GM19023 (cell line): ENCODE results near the gene ARHGEF35.
"Not testable (repeated sequence)": the region's sequence is repeated elsewhere in the genome, so short reads cannot be mapped to it uniquely, and the experiment has no call there.

Source experiments
- ATAC-seq: cut with Tn5 transposase; IDR thresholded peaks from one replicate; pipeline ENCODE4 v1.9.1; 2021; ENCODE audit warnings: mild to moderate bottlenecking, moderate library complexity; ENCODE audit not compliant: unreplicated experiment

ARHGEF35 gene

DNA sequence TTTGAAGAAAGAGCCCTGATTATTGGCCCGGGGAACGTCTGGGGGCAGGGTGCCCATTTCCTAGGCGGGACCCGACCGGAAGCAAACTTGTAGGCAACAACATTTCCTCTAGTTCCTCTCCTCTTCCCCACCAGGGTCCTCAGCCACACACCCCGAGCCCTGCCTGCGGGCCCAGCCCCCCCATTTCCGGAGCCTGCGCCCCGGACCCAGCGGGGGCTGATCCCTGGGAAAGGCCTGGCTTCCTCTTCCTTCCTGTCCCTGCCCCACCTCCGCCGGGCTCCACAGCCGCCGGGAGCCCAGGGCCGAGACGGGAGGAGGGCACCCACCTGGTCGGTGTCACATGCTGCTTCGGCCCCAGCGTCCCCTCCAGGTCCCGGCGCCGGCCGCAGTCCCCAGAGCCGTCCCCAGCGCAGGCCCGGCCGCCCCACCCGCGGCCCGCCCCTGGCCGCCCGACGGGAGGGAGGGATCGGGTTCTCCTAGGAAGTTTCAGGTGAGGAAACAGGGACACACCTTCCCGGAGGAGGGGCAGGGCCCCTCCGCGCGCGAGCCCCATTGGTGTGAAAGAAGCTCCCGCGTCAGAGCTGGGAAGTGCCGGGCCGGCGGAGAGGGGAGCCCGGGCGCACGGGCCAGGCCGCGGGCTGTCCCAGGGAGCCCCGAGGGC, at the start of gene ARHGEF35:
Gene ARHGEF35, minus strand, starts transcription at position 622 of the 661 bp plus-strand sequence. CDS start 7,450 bp downstream, outside the sequence.
- ATAC-seq = peak; percentile 69

DNA sequence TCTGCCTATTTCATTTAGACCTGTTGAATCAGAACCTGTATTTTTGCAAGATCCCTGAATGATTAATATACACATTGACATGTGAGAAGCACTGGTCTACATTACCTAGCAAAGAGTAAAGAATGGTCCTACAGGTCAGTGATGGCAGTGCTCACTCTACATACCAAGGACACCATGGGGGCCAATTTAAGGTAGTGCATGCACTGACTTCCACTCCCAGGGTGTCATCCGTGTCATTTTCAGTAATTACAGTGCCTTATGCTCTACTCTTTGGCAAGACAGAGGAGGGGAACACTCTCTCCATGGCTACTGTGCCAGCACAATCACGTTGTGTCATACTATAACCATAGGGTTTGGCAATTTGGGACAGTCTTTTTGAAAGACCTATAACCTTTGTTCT, 49.7 kb upstream of the ARHGEF35 start:
- ATAC-seq = not testable (repeated sequence)

DNA sequence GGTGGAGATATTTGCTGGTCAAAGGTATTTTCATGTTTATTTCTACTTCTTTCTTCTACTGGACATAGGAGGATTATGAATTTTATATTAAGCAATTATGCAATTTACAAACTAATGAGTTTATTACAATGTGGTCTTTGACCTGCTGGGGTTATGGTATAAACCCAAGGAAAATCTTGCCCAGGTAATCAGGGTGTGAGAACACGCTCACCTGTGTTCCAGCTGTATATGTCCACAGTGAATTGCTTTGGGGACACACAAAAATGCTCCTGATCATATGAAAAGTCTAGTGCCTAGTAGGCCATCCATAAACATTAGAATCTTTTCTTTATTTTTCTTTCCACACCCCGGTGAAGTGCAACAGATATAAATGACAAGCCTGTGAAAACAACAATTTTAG, 43.7 kb upstream of the ARHGEF35 start, which contains the start of gene OR2A42:
Gene OR2A42, minus strand, starts transcription at position 241 of the 400 bp plus-strand sequence. CDS start 6,762 bp downstream, outside the sequence.
- ATAC-seq = not testable (repeated sequence)

DNA sequence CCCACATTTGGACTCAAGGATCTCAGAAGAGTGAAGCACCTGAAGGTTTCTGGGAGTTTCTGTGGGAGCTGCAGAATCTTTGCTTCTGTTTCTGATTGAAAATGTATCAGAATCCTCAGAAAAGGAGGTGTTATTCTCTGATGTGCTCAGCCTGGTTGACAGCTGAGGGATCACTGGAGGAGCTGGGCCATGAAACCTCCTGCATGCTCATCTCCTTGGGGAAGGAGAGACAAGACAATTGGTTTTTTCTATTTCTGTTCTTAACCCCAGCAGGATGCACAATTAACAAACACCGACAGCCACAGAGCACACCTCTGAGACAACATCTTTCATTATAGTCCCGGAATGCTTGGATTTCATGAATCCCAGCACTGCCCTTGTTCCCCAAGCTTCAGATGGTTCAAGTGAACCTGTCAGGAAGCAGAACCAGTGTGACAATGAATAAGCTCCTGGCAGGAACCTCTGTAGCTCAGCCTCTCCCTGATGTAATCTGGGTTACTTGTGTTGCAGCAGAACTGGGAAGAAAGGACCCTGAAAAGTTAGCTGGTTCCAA, 43.0 kb upstream of the ARHGEF35 start:
- not testable (repeated sequence) for ATAC-seq

DNA sequence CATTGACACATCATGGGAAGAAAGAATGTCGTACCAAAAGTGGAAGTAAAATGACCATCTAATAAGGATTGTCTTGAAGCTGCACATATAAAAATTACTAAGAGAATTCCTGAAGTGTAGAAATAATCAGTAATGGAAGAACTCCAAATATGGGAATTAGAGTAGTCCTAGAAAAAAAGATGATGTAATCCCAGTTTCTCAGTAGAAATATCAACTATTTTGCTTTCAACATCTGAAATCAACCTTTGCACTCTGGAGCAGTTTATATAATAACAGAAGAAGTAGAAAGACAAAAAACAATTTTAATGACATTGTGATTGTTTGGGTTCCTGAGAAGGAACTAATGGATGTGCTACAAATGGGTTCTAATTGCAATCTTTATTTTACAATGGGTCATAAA, 37.4 kb upstream of the ARHGEF35 start:
- not testable (repeated sequence) for ATAC-seq

DNA sequence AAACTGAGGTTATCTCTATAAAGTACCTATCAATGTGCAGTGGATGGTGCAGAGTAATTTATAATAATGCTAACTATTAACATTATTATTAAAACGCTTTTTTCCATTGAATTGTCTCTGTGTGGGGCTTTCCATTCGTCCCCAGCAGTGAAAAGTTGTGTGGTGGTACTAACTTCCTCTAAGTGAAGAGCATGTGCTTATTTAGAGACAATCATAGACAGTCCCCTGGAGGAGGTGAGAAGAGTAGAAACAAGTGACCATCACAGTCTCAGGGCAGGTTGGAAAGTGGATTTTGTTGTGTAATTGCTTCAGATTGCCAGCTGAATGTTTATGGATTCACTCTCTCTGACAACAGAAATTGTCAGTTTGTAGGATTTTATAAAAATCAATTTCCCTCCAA, 35.4 kb upstream of the ARHGEF35 start:
- not testable (repeated sequence) for ATAC-seq

DNA sequence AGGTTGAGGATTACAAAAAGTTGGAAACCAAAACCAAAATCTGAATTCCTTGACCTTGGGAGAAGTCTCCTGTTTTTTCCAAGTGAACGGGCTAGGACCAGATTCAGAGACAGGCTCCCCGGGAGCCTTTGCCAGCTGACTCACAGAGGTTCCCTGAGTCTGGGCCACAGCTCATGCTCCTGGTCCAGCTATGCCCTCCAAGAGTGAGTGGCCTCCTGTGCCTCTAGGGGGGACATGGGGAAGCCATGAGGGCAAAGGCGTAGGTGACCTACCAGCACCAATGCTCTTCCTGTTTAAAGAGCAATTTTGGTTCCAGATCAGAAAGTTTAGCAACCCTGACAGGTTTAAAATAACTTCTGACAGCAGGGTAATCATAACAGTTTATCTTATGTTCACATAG, 33.2 kb upstream of the ARHGEF35 start:
- ATAC-seq = not testable (repeated sequence)

DNA sequence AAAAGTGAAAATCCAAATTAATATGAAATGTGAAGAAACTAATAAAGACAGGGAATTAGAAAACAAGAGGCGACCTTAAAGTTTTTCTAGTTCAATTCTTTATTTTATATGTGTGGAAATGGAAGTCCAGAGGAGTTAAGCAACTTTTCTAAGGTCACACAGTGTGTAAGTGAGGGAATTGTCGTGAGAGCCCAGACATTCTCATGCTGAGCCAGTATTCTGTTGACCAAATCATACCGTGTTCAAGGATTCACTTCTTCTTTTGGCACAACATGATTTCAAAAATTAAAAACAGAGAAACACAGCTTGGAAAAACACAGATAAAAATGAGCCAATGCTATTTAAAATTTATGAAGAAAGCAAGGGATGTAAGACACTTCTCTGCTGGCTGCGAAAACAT, 31.2 kb upstream of the ARHGEF35 start:
- not testable (repeated sequence) for ATAC-seq

DNA sequence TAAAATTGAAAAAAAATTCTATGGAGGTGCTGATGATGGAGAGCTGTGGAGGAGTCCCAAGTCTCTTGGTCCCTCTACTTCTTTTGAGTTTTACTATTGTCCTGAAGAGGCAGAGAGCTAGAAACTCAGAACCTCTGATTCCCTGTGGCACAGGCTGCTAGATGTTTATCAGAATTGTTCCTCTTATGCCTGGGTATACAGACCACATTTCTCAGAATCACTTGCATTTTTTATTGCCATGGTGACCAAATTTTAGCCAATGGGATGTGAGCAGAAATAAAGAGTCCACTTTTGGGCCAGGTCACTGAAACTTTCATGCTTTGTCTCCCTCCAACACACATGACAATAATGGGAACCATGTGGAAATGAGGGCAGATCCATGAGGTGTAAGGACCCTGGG, 28.0 kb upstream of the ARHGEF35 start:
- not testable (repeated sequence) for ATAC-seq

DNA sequence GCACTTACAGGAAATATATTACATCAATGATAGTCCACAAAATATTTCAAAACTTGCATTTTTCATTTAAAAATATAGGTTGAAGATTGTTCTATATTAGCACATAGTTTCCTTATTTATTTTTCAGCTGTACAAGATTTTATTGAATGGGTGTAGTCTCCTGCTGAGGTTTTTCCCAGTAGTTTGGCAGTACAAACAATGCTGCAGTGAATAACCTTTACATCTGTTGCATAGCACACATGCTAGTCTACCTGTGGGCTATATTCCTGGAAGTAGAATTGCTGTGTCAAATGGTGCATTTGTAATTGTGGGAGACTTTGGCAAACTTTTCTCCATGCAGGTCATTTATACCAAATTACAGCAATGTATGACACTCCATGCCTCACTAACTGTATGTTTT, 24.9 kb upstream of the ARHGEF35 start:
- ATAC-seq = not testable (repeated sequence)

DNA sequence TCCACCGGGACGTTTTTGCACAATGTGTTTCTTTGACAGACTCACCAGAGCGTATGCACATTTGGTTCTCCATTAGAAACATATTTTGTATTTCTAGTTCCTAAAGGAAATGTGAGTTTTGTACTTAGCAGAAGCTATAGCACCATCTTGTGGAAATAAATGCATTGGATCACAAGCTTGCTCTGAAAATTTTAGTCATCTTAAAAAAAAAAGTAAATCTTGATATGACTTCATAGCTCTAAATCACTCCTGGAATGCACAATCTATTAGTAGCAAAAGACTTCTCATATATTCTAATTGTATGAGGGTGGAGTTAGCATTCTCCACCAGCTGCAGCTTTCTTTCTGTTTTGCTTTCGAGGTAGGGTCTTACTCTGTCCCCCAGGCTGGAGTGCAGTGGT, 23.5 kb upstream of the ARHGEF35 start:
- not testable (repeated sequence) for ATAC-seq

DNA sequence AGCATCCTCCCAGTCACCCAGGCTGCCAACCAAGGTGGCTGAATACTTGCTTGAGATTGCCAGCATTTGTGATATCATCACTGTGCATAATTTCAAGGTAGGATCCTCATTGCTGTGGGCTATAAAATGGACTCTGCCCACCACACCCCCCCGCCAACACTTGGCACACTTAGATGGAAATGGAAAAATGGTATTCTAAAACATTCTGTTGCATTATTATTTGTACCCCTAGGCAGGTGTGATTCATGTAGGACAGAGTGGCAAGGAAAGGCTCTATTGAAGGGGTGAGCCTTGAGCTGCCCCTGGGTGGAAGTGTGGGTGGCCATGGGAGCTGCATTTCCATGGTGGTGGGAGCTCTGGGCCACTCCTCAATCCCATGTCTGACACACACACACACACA, 22.9 kb upstream of the ARHGEF35 start:
- not testable (repeated sequence) for ATAC-seq

DNA sequence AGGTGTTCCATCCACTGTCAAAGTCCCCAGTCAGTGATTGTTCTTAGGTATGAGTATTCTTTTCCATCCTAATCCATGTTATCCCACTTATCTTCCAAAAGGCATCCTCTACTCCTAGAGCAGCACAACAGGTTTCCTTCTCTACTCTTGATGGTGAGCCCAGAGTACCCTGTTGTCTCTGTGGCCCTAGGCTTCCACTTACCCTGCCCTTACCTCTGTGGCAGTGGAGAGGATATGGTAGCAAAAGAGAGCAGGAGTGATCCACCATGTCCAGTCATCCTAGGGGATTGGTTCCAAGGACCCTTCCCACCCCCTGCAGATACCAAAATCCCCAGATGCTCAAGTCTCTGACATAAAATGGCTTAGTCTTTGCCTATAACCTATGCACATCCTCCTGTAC, 21.6 kb upstream of the ARHGEF35 start:
- not testable (repeated sequence) for ATAC-seq

DNA sequence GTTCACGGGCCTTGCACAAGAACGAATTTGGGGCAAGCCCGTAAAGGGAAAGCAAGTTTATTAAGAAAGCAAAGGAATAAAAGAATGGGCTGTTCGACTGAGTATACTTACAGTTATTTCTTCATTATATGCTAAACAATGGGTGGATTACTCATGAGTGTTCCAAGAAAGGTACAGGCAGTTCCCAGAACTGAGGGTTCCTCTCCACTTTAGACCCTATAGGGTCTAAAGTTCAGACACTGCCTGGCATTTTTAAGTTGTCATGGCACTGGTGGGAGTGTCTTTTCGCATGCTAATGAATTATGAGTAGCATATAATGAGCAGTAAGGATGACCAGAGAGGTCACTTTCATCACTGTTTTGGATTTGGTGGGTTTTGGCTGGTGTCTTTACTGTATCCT, 9.7 kb upstream of the ARHGEF35 start:
- not testable (repeated sequence) for ATAC-seq

DNA sequence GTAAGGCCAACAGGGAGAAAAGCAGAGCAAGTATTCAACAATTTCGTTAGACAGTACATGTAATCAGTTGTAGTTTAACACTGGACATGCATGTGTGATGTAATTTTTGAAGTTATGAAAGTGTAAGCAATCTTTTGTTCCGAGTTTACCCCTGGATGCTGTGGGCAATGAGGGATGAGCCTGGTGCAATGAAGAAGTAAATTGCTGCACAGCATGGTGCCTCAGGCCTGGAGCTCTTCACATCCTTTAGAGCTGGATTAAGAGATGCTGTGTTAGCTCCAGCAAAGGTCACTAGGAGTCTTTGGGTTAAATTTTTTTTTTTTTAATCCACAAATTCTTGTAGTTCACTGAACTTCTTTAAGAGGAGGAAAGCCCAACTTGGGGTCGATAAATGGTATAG, 7.5 kb upstream of the ARHGEF35 start:
- not testable (repeated sequence) for ATAC-seq

DNA sequence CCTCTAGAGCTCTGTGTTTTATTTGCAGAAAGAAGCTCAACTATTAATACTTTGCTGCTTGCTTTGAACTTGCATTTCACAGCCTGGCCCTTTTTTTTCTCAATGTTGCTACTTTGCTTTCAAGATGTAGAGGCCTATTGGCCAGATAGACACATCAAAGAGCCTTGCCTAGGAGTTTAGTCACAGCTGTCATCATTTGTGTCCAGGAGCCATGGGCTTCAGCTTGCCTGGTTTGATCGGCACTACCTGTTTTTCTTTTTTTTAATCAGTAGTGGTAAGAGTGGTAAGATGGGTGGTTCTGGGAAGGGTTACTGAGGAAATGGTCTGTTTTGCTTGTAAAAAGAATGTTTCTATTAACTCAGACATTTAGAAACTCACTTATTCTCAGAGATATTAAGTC, 6.3 kb upstream of the ARHGEF35 start:
- ATAC-seq = peak; percentile 26

DNA sequence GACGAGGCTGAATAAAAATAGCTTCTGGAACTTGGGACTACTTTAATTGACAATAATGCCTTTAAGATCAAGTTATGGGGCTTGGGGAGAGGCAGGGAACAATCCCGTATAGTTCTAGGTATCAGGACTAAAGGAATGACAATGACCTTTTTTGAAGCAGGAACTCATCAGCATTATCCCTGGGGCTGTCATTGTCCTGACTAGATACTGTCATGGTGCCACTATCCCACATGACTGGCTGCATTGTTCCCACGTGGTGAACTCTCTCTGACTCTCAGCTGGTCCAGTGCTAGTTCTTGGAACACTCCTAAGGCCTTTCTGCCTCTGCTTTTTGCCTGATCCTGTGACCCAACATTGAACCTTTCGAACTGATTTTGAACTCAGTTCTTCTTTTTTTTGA, 3.3 kb upstream of the ARHGEF35 start:
- ATAC-seq = not testable (repeated sequence)

DNA sequence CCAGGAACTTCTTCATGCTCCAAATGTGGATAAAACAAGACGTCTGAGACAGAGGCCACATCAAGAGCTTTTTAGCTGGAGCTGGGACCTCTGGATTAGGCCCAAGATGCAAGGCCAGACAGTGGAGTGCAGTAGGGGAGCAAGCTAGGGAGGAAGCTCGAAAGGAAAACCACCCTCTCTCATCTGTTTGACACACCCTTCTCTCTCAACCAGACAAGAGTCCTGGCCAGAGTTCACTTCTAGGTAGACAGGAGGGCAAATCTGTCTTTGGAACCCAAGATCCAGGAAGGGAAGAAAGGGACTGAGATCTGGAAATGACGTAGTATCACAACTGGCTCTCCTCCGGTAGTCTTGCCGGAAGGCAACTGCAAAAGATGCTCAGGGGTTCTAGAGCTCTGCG, 1.2 kb downstream of the ARHGEF35 start:
- ATAC-seq = not testable (repeated sequence)

DNA sequence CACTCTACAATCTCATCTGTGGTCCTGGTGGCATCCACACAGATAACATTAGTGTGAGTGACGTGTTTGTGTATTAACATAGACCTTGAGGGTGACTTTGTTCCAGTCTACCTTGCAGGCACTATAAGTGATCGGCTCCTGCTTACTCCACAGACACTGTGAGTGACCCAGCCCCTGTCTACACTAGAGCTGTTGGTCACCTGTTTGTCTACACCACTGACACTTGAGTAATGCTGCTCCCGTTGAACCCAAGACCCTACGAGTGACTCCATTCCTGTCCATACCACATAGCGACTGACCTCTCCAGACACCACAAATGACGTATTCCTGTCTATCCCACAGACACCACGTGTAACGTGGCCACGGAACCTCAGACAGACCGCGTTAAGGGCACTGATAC, 1.9 kb downstream of the ARHGEF35 start:
- not testable (repeated sequence) for ATAC-seq

DNA sequence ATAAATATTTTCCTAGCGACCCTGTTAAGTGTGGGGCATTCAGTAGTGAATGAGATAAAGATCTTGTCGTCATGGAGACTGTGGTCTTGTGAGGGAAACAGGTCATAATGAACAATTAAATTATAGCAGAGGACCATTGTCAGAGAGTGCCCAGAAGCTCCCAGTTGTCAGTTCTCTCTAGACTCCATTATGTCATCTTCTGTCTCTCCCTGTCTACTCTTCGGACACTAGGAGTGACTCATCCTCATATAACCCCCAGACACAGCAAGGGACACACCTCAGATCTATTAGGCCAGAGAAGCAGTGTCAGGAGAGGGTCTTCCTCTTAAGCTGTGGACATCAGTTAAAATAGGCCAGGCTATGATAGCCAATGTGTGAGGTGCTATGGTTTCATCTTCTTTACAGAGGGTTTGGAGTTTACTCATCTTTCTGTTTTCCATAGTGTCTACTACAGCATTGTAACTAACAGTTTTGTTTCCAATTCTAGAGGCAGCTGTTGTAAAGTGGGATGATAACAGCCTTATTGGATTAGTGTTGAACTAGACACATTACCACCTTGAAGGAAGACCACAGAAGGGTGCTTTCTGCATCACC, 7.0 kb downstream of the ARHGEF35 start:
- not testable (repeated sequence) for ATAC-seq

DNA sequence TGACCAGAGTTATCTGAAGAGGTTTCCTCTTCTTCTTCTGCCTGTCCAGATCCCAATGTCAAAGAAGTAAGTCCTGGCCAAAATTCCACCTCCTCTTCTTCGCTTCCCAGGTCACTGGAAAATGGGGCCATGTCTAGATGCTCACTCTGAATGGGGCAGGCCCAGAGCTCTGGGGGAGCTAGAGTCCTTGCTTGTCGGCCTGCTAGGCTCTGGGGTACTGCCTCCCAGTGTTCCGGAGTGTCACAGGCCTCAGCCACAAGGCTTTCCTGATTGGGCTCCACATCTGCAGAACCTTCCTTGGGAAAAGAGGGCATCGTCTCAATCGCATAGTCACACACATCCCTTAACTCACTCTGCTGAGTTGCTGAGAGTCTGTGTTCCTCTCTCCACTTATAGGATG, 7.8 kb downstream of the ARHGEF35 start:
- not testable (repeated sequence) for ATAC-seq

DNA sequence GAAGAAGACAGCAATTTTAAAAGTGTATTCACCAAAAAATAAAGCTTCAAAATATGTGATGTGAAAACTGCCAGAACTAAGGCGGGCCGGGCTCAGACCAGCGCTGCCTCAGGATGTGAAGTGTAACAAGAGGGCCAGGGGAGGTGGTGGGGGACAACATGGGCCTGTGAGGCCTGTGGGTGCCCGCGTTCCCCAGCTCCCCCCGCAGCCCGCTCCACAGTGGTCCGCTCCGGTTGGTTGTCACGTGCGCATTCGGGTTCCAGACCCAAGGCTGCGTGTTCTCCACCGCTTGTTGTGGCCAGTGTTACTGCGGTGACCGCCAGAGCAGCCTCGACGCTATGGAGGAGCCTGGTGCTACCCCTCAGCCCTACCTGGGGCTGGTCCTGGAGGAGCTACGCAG, 12.5 kb downstream of the ARHGEF35 start, which contains the start of gene CTAGE4:
Gene CTAGE4, plus strand, starts transcription at position 301 of the 400 bp plus-strand sequence. Its CDS starts 38 bp downstream, at position 339.
- ATAC-seq = not testable (repeated sequence)
